HEK293T (cell line): Measurements from ENCODE around the gene TMEM232.

ENCODE experiments used
- FOXA1 ChIP-seq: fragments of 450-650 bp; IDR thresholded peaks from 2 replicates; pipeline ENCODE4 v1.6.1; 2016; ENCODE audit warnings: mild to moderate bottlenecking
- FOXK2 ChIP-seq: fragments of 450-650 bp; IDR thresholded peaks from 2 replicates; pipeline ENCODE4 v1.6.1; 2016; ENCODE audit warnings: mild to moderate bottlenecking
- FOXM1 ChIP-seq: fragments of 450-650 bp; IDR thresholded peaks from 2 replicates; pipeline ENCODE4 v1.6.1; 2017; ENCODE audit warnings: mild to moderate bottlenecking, borderline replicate concordance
- HDGF ChIP-seq: fragments of 450-650 bp; IDR thresholded peaks from 2 replicates; pipeline ENCODE4 v1.6.1; 2017; ENCODE audit warnings: antibody characterized with exemption, borderline replicate concordance
- SUZ12 ChIP-seq: fragments of 450-650 bp; IDR thresholded peaks from 2 replicates; pipeline ENCODE4 v1.6.1; 2016; ENCODE audit warnings: mild to moderate bottlenecking
- TARDBP ChIP-seq: fragments of 450-650 bp; IDR thresholded peaks from 2 replicates; pipeline ENCODE4 v1.6.1; 2016

DNA sequence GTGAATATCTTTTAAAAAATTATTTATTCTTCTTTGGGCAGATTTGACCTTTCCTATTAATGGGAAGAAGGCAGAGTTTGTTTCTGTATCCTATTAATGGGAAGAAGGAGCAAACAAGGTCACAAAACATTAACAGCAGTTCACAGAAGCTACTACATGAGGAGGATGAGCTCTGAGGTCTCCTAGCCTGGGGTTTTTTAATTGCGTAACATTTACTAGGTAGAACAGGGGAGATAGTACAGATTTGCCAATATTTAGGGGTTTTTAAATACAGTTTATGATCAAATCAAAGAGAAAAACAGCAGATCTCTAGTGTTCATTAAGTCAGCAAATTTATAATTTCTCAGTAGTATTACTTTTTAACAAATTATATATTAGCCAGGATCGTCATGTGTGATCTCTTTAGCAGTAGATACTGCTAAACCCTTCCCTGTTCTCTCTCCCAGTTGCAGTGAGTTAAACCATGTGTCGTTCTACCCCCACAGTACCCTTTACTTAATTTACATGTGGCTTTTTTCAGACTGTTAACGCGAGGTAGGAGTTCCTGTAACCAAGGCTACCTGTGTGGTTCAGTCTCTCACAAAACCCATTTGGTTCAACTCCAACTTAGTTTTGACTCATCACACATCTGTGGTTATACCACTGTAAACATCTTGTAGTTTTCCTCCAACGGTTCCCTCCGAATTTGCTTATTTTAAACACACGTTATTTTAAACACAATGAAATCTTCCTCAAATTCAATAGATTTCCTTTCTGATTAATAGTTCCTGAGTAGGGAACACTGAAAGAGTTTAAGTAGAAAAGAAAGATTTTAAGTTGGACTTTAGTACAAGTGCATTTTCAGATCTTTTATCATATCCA, 25.7 kb upstream of the TMEM232 start:
- TF ChIP-seq FOXA1 (no peak), FOXK2 (no peak), HDGF (no peak), SUZ12 (no peak), TARDBP (no peak), FOXM1 (no peak)
